ENCODE results near the gene ACAD8. TPM values are rescaled to one million over a fixed set of nuclear protein-coding genes. Genes with fewer than 3 reads are reported as not detected.

The ACAD8 gene
- polyA plus RNA-seq, 1 donor (not counting 4 experiments of a cell fraction or from before 2014, with no cell fraction given) = 21.7 TPM

DNA sequence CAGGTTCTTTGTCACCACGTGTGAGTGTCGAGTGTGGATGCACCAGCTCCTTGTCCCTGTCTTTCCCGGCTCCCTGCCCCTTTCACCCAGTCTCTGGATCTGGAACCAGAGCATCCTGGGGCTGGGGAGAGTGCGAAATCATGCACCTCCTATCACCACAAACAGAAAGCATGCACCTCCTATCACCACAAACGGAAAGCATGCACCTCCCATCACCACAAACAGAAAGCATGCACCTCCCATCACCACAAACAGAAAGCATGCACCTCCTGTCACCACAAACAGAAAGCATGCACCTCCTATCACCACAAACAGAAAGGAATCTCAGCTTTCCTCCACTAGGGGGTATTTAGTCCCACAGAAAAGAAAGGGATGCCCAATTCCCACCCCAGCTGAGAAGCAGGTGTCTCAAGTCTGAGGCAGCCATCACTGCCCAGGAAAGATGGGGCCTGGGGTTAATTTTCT lies 16.9 kb downstream of the ACAD8 start:
- Histone ChIP-seq H2AFZ (ENCODE audit: control insufficient read depth, low read length) (no peak overlapping the region), H3K9ac (ENCODE audit: control insufficient read depth, extremely low read depth, insufficient read depth, low read length) (no peak overlapping the region), H3K4me2 (ENCODE audit: control insufficient read depth, extremely low read depth, insufficient read depth, low read depth, low read length) (no peak overlapping the region), H4K20me1 (ENCODE audit: control insufficient read depth, extremely low read depth, insufficient read depth, low read length) (no peaks in the 10 kb centered on the region), H3K79me2 (ENCODE audit: control insufficient read depth, insufficient read depth, low read length) (peaks cover 19% of the 10 kb centered on the region), H3K27ac (ENCODE audit: control insufficient read depth, insufficient read depth, low read length) (no peak overlapping the region), H3K36me3 (ENCODE audit: control insufficient read depth in 2 of 2, extremely low read depth in 1 of 2, insufficient read depth in 2 of 2, low read length in 2 of 2) (peaks cover 0 to 1% of the 10 kb centered on the region in 2 experiments), H3K4me1 (ENCODE audit: control insufficient read depth, extremely low read depth, insufficient read depth, low read length) (peaks cover 42% of the 10 kb centered on the region), H3K9me1 (ENCODE audit: control insufficient read depth, extremely low read depth, insufficient read depth, low read length) (no peaks in the 10 kb centered on the region), H3K9me3 (ENCODE audit: control insufficient read depth, low read depth, low read length) (no peaks in the 10 kb centered on the region), H3K27me3 (ENCODE audit: control insufficient read depth, extremely low read depth, insufficient read depth, low read length) (no peaks in the 10 kb centered on the region), H3K4me3 (ENCODE audit: control insufficient read depth in 2 of 3, extremely low read depth in 1 of 3, insufficient read depth in 2 of 3, low read depth in 1 of 3, low read length in 3 of 3) (no peak overlapping the region)
- DNase-seq (ENCODE audit: low read depth, low spot score) (no peak), FAIRE-seq (peak; percentile 34)
- dilution Hi-C loops (cut with MboI; ENCODE audit: extremely low pct_ligation_motif_present, low sequenced_read_pairs) = no loop called here
- TF ChIP-seq EZH2 (IDR thresholded peaks at IDR 0.05; ENCODE audit: low read length) = no peak
- TF ChIP-seq, protein P1, sequence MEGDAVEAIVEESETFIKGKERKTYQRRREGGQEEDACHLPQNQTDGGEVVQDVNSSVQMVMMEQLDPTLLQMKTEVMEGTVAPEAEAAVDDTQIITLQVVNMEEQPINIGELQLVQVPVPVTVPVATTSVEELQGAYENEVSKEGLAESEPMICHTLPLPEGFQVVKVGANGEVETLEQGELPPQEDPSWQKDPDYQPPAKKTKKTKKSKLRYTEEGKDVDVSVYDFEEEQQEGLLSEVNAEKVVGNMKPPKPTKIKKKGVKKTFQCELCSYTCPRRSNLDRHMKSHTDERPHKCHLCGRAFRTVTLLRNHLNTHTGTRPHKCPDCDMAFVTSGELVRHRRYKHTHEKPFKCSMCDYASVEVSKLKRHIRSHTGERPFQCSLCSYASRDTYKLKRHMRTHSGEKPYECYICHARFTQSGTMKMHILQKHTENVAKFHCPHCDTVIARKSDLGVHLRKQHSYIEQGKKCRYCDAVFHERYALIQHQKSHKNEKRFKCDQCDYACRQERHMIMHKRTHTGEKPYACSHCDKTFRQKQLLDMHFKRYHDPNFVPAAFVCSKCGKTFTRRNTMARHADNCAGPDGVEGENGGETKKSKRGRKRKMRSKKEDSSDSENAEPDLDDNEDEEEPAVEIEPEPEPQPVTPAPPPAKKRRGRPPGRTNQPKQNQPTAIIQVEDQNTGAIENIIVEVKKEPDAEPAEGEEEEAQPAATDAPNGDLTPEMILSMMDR (optimal IDR thresholded peaks at IDR 0.05 in 1 of 3, IDR thresholded peaks at IDR 0.05 in 1 of 3, conservative IDR thresholded peaks at IDR 0.05 in 1 of 3; ENCODE audit: extremely low read depth in 1 of 3, insufficient read depth in 2 of 3, low read length in 3 of 3) = peak; percentile 29 to 38 (median 38)

DNA sequence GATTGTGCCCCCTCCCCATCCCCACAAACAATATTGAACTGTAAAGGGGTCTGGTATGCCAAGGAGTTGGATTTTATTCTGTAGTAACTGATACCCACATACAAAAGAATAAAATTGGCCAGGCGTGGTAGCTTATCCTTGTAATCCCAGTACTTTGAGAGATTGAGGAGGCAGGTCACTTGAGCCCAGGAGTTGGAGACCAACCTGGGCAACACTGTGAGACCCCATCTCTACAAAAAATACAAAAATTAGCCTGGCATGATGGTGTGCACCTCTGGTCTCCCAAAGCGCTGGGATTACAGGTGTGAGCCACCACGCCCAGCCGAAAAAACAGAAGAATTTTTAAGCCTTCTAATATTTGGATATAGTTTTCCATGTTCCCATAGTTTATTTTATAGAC lies 18.6 kb downstream of the ACAD8 start:
- FAIRE-seq = no peak
- Histone ChIP-seq H2AFZ (ENCODE audit: control insufficient read depth, low read length) (no peak overlapping the region), H3K27me3 (ENCODE audit: control insufficient read depth, extremely low read depth, insufficient read depth, low read length) (no peaks in the 10 kb centered on the region), H3K9me3 (ENCODE audit: control insufficient read depth, low read depth, low read length) (no peaks in the 10 kb centered on the region), H3K9ac (ENCODE audit: control insufficient read depth, extremely low read depth, insufficient read depth, low read length) (no peak overlapping the region), H3K79me2 (ENCODE audit: control insufficient read depth, insufficient read depth, low read length) (peaks cover 19% of the 10 kb centered on the region), H3K4me1 (ENCODE audit: control insufficient read depth, extremely low read depth, insufficient read depth, low read length) (peaks cover 25% of the 10 kb centered on the region), H3K36me3 (ENCODE audit: control insufficient read depth in 2 of 2, extremely low read depth in 1 of 2, insufficient read depth in 2 of 2, low read length in 2 of 2) (peaks cover 0 to 1% of the 10 kb centered on the region in 2 experiments), H3K27ac (ENCODE audit: control insufficient read depth, insufficient read depth, low read length) (no peak overlapping the region), H3K4me2 (ENCODE audit: control insufficient read depth, extremely low read depth, insufficient read depth, low read depth, low read length) (no peak overlapping the region), H3K4me3 (ENCODE audit: control insufficient read depth in 2 of 3, extremely low read depth in 1 of 3, insufficient read depth in 2 of 3, low read depth in 1 of 3, low read length in 3 of 3) (no peak overlapping the region), H4K20me1 (ENCODE audit: control insufficient read depth, extremely low read depth, insufficient read depth, low read length) (no peaks in the 10 kb centered on the region), H3K9me1 (ENCODE audit: control insufficient read depth, extremely low read depth, insufficient read depth, low read length) (no peaks in the 10 kb centered on the region)
- no peak for DNase-seq (ENCODE audit: low read depth, low spot score)
- dilution Hi-C loops (cut with MboI; ENCODE audit: extremely low pct_ligation_motif_present, low sequenced_read_pairs) = no loop called here
- TF ChIP-seq, protein P1 (optimal IDR thresholded peaks at IDR 0.05 in 1 of 3, IDR thresholded peaks at IDR 0.05 in 1 of 3, conservative IDR thresholded peaks at IDR 0.05 in 1 of 3; ENCODE audit: extremely low read depth in 1 of 3, insufficient read depth in 2 of 3, low read length in 3 of 3) = no peak
- TF ChIP-seq EZH2 (IDR thresholded peaks at IDR 0.05; ENCODE audit: low read length) = no peak

All from keratinocyte (primary cell).